Measurements from ENCODE around the gene NSUN2.
"Not testable (repeated sequence)": the region's sequence is repeated elsewhere in the genome, so short reads cannot be mapped to it uniquely, and the experiment has no call there.

Gene NSUN2

GRCh38 chr5:6632888-6633468, at the start of gene NSUN2, which contains the start of gene SRD5A1:
Gene NSUN2 (minus strand): TSS chr5:6633044. CDS start chr5:6632979, 65 bp downstream.
Gene SRD5A1 (plus strand): TSS chr5:6633440. CDS start chr5:6633577, 137 bp downstream.
- DNase-seq = peak; percentile 79 to 96 (median 92)
- intact Hi-C loops (cut with DNase I) = loop anchor here (2.0 kb wide), 1 partner anchor 82 kb away; no protein-coding TSS in a partner anchor

GRCh38 chr5:6682239-6682638, 49.4 kb upstream of the NSUN2 start:
- intact Hi-C loops (cut with DNase I) = no loop called here
- DNase-seq = peak in 1 of 42 donors; percentile 35

GRCh38 chr5:6681682-6682081, 48.8 kb upstream of the NSUN2 start:
- intact Hi-C loops (cut with DNase I) = no loop called here
- no peak for DNase-seq

GRCh38 chr5:6680922-6681321, 48.1 kb upstream of the NSUN2 start:
- intact Hi-C loops (cut with DNase I) = no loop called here
- no peak for DNase-seq

GRCh38 chr5:6678385-6678784, 45.5 kb upstream of the NSUN2 start:
- intact Hi-C loops (cut with DNase I) = no loop called here

GRCh38 chr5:6676702-6677101, 43.9 kb upstream of the NSUN2 start:
- DNase-seq = peak in 2 of 42 donors; percentile 17 to 25
- intact Hi-C loops (cut with DNase I) = no loop called here

More at GRCh38 chr5:6678385-6678784, 45.5 kb upstream of the NSUN2 start:
- no peak for DNase-seq

GRCh38 chr5:6675784-6676491, 43.1 kb upstream of the NSUN2 start:
- DNase-seq = no peak
- intact Hi-C loops (cut with DNase I) = no loop called here

- intact Hi-C loops (cut with DNase I) = no loop called here
- DNase-seq = no peak
These were observed 42.0 kb upstream of the NSUN2 start for GRCh38 chr5:6674886-6675285.

GRCh38 chr5:6674421-6674820, 41.6 kb upstream of the NSUN2 start:
- intact Hi-C loops (cut with DNase I) = no loop called here
- no peak for DNase-seq

GRCh38 chr5:6673963-6674362, 41.1 kb upstream of the NSUN2 start:
- intact Hi-C loops (cut with DNase I) = no loop called here
- no peak for DNase-seq

- intact Hi-C loops (cut with DNase I) = no loop called here
- DNase-seq = no peak
These were observed 40.2 kb upstream of the NSUN2 start for GRCh38 chr5:6673031-6673430.

- intact Hi-C loops (cut with DNase I) = not testable (repeated sequence)
These were observed 35.9 kb upstream of the NSUN2 start for GRCh38 chr5:6668717-6669116.

GRCh38 chr5:6667648-6668047, 34.8 kb upstream of the NSUN2 start:
- DNase-seq = no peak
- intact Hi-C loops (cut with DNase I) = no loop called here

More at GRCh38 chr5:6668717-6669116, 35.9 kb upstream of the NSUN2 start:
- not testable (repeated sequence) for DNase-seq

- intact Hi-C loops (cut with DNase I) = no loop called here
- DNase-seq = no peak
These were observed 33.9 kb upstream of the NSUN2 start for GRCh38 chr5:6666762-6667161.

- no peak for DNase-seq
- intact Hi-C loops (cut with DNase I) = no loop called here
These were observed 27.8 kb upstream of the NSUN2 start for GRCh38 chr5:6660688-6661087.

- DNase-seq = no peak
These were observed 27.3 kb upstream of the NSUN2 start for GRCh38 chr5:6659941-6660684.

GRCh38 chr5:6656680-6657079, 23.8 kb upstream of the NSUN2 start:
- intact Hi-C loops (cut with DNase I) = no loop called here
- DNase-seq = no peak

More at GRCh38 chr5:6659941-6660684, 27.3 kb upstream of the NSUN2 start:
- intact Hi-C loops (cut with DNase I) = no loop called here

GRCh38 chr5:6655432-6655831, 22.6 kb upstream of the NSUN2 start:
- intact Hi-C loops (cut with DNase I) = no loop called here
- no peak for DNase-seq

- intact Hi-C loops (cut with DNase I) = no loop called here
- DNase-seq = peak in 1 of 42 donors; percentile 25
These were observed 19.2 kb upstream of the NSUN2 start for GRCh38 chr5:6652025-6652424.

GRCh38 chr5:6649681-6650080, 16.8 kb upstream of the NSUN2 start:
- no peak for DNase-seq
- intact Hi-C loops (cut with DNase I) = no loop called here
